VCaP (cell line): Measurements from ENCODE around the gene ATF6B.
"Not testable (repeated sequence)": the region's sequence is repeated elsewhere in the genome, so short reads cannot be mapped to it uniquely, and the experiment has no call there.

Source experiments
- H3K27ac ChIP-seq: fragments of 450-650 bp; 2 replicates; pipeline ENCODE4 v1.5.1; 2017
- CTCF ChIP-seq: fragments of 450-650 bp; conservative IDR thresholded peaks from 2 replicates; pipeline ENCODE4 v1.5.1; 2017; ENCODE audit warnings: mild to moderate bottlenecking, moderate library complexity

ATF6B gene

GRCh38 chr6:32073101-32073500, 54.9 kb downstream of the ATF6B start:
- no peak overlapping the region for H3K27ac ChIP-seq
- TF ChIP-seq CTCF, result no peak

GRCh38 chr6:32070814-32071543, 57.1 kb downstream of the ATF6B start:
- no peak for TF ChIP-seq CTCF
- no peak overlapping the region for H3K27ac ChIP-seq

GRCh38 chr6:32069878-32070515, 58.0 kb downstream of the ATF6B start:
- no peak overlapping the region for H3K27ac ChIP-seq
- TF ChIP-seq CTCF, result no peak

- H3K27ac ChIP-seq, result no peak overlapping the region
- TF ChIP-seq CTCF, result no peak
Observed at GRCh38 chr6:32069460-32069859, 58.6 kb downstream of the ATF6B start.

- no peak overlapping the region for H3K27ac ChIP-seq
- no peak for TF ChIP-seq CTCF
Observed at GRCh38 chr6:32068867-32069266, 59.2 kb downstream of the ATF6B start.

- not testable (repeated sequence) for H3K27ac ChIP-seq
Observed at GRCh38 chr6:32068315-32068714, 59.7 kb downstream of the ATF6B start.

- H3K27ac ChIP-seq, result not testable (repeated sequence)
Observed at GRCh38 chr6:32067521-32067920, 60.5 kb downstream of the ATF6B start.
